SU-DHL-6 (cell line): ENCODE results near the gene CACNA1G.

Experiments
- CTCF ChIP-seq: fragments of 200-600 bp; sonication (generic); IDR thresholded peaks from one replicate; pipeline ENCODE4 v1.5.1; 2017; ENCODE audit warnings: antibody characterized with exemption, mild to moderate bottlenecking, low read length, moderate library complexity; ENCODE audit not compliant: insufficient read depth, poor library complexity, severe bottlenecking
- EZH2phosphoT487 ChIP-seq: fragments of 200-600 bp; sonication (generic), shearing (Covaris generic); conservative IDR thresholded peaks from 2 replicates; pipeline ENCODE4 v1.6.1; 2018; ENCODE audit warnings: mild to moderate bottlenecking, antibody characterized with exemption, low read length, moderate library complexity, mixed read lengths

GRCh38 chr17:50642722-50643656 is 82.5 kb downstream of the CACNA1G start:
- TF ChIP-seq CTCF (no peak), EZH2phosphoT487 (no peak)
